HepG2 (cell line): ENCODE data around the gene ADRA2A. TPM values are rescaled to one million over a fixed set of nuclear protein-coding genes. Genes with fewer than 3 reads are reported as not detected.

Source experiments
- ATAC-seq: fragments of 200-7000 bp; cut with Tn5 transposase; 3 replicates; pipeline ENCODE4 v1.9.1; 2020; ENCODE audit warnings: mild to moderate bottlenecking, moderate library complexity
- BruUV-seq: library from RNA; stranded (reverse); fragments of 400-500 nt; replicated peaks from 2 replicates; lab custom pipeline; 2021; lab: Mats Ljungman, UMichigan
- CTCF ChIA-PET: fragments of 300-600 bp; formaldehyde crosslinking; extraction: SDS; loops from one replicate; lab custom pipeline; 2021; ENCODE audit warnings: low total read pairs, inconsistent platforms, low intra/inter-chr PET ratio; lab: Yijun Ruan, JAX
- POLR2A ChIA-PET: fragments of 350-600 bp; sonication (Branson Sonifier 250); formaldehyde crosslinking; loops from one replicate; lab custom pipeline; 2020; ENCODE audit warnings: antibody characterized with exemption, inconsistent platforms; lab: Yijun Ruan, JAX
- DNase-seq: peaks from one replicate; pipeline ENCODE4 v3.0.0-alpha.2; 2015; ENCODE audit warnings: low spot score
- FAIRE-seq: peaks from 3 replicates; lab custom pipeline; 2011; peaks lifted over from hg19 to GRCh38; lab: Jason Lieb, UNC
- H2AFZ ChIP-seq: one replicate; pipeline ENCODE4 v1.6.1; 2011; ENCODE audit warnings: low read length, inconsistent platforms
- H3K27ac ChIP-seq: fragments of 300-600 bp; 3 replicates; pipeline ENCODE4 v1.8.0; 2011; ENCODE audit warnings: mixed run types, mild to moderate bottlenecking, mixed read lengths, low read length, inconsistent platforms; ENCODE audit not compliant: insufficient read depth; ENCODE audit errors: extremely low read length
- H3K27me3 ChIP-seq, 2 experiments: fragments of 200-600 bp in 1 of 2; 2 replicates in 1 of 2; 3 replicates in 1 of 2; pipeline versions ENCODE4 v1.6.0 to v1.8.0; 2011; ENCODE audit warnings: low read length in 2 of 2, mild to moderate bottlenecking in 2 of 2, moderate library complexity in 2 of 2, inconsistent platforms in 1 of 2; ENCODE audit not compliant: insufficient read depth in 2 of 2, control insufficient read depth in 1 of 2
- H3K36me3 ChIP-seq, 2 experiments: fragments of 200-600 bp in 1 of 2; replicated peaks in 1 of 2; 2 replicates in 1 of 2; 3 replicates in 1 of 2; pipeline versions ENCODE4 v1.5.1 to v1.8.0; 2011; ENCODE audit warnings: low read length in 2 of 2, inconsistent platforms in 1 of 2; ENCODE audit not compliant: insufficient read depth in 2 of 2, control insufficient read depth in 1 of 2
- H3K4me1 ChIP-seq: 2 replicates; pipeline ENCODE4 v1.5.1; 2012; ENCODE audit warnings: low read length, inconsistent platforms; ENCODE audit not compliant: insufficient read depth
- H3K4me2 ChIP-seq: 2 replicates; pipeline ENCODE4 v1.6.0; 2011; ENCODE audit warnings: low read depth, low read length, inconsistent platforms
- H3K4me3 ChIP-seq, 3 experiments: fragments of 200-600 bp in 1 of 3; sonication (generic), shearing (Covaris generic) in 1 of 3; replicated peaks in 1 of 3; 2 replicates each; pipeline ENCODE4 v1.5.1; 2011 to 2016; ENCODE audit warnings: low read length in 3 of 3, inconsistent platforms in 2 of 3, low read depth in 2 of 3, mild to moderate bottlenecking in 2 of 3, control low read depth in 1 of 3, mixed read lengths in 1 of 3; ENCODE audit not compliant: insufficient read depth in 1 of 3
- H3K79me2 ChIP-seq: one replicate; pipeline ENCODE4 v1.6.1; 2011; ENCODE audit warnings: low read length, inconsistent platforms; ENCODE audit not compliant: insufficient read depth
- H3K9ac ChIP-seq: 2 replicates; pipeline ENCODE4 v1.6.0; 2011; ENCODE audit warnings: mild to moderate bottlenecking, low read depth, low read length, inconsistent platforms; ENCODE audit not compliant: insufficient read depth
- H3K9me3 ChIP-seq: 2 replicates; pipeline ENCODE4 v1.5.1; 2012; ENCODE audit warnings: mild to moderate bottlenecking, low read length
- H4K20me1 ChIP-seq: 2 replicates; pipeline ENCODE4 v1.6.0; 2011; ENCODE audit warnings: inconsistent platforms, mild to moderate bottlenecking, low read length, moderate library complexity; ENCODE audit not compliant: insufficient read depth
- ATF2 ChIP-seq: sonication (generic); formaldehyde crosslinking; IDR thresholded peaks from 2 replicates; pipeline ENCODE4 v1.4.0; 2020; ENCODE audit warnings: missing genetic modification reagents
- CEBPG ChIP-seq: IDR thresholded peaks from 2 replicates; pipeline ENCODE4 v1.6.1; 2016
- DZIP1 ChIP-seq: sonication (generic); formaldehyde crosslinking; IDR thresholded peaks from 2 replicates; pipeline ENCODE4 v1.5.0; 2020; ENCODE audit warnings: mild to moderate bottlenecking, missing genetic modification reagents
- KLF6 ChIP-seq: IDR thresholded peaks from 2 replicates; pipeline ENCODE4 v1.8.0; 2016; ENCODE audit warnings: missing biosample characterization, missing genetic modification reagents
- LRRFIP1 ChIP-seq: sonication (generic); formaldehyde crosslinking; conservative IDR thresholded peaks from 2 replicates; pipeline ENCODE4 v1.4.0; 2020; ENCODE audit warnings: missing genetic modification reagents
- MIXL1 ChIP-seq: IDR thresholded peaks from 2 replicates; pipeline ENCODE4 v1.6.1; 2016
- PRDM4 ChIP-seq: sonication (generic); formaldehyde crosslinking; IDR thresholded peaks from 2 replicates; pipeline ENCODE4 v1.9.0; 2021; ENCODE audit warnings: missing genetic modification reagents, borderline replicate concordance
- SMAD3 ChIP-seq: sonication (generic); formaldehyde crosslinking; IDR thresholded peaks from 2 replicates; pipeline ENCODE4 v1.4.0; 2020; ENCODE audit warnings: missing genetic modification reagents
- STAT6 ChIP-seq: sonication (generic); formaldehyde crosslinking; IDR thresholded peaks from 2 replicates; pipeline ENCODE4 v1.4.0; 2020; ENCODE audit warnings: missing genetic modification reagents, mild to moderate bottlenecking, borderline replicate concordance
- SYNCRIP ChIP-seq: fragments of 200-400 bp; formaldehyde crosslinking; IDR thresholded peaks from 2 replicates; pipeline ENCODE4 v1.6.1; 2018; ENCODE audit warnings: mild to moderate bottlenecking, low read depth, low read length; ENCODE audit not compliant: insufficient read depth
- ZIK1 ChIP-seq: sonication (generic); formaldehyde crosslinking; IDR thresholded peaks from 2 replicates; pipeline ENCODE4 v1.5.0; 2020; ENCODE audit warnings: mild to moderate bottlenecking, low read depth, missing genetic modification reagents, borderline replicate concordance
- ZNF652 ChIP-seq: IDR thresholded peaks from 2 replicates; pipeline ENCODE4 v1.6.1; 2016; ENCODE audit warnings: low read depth, borderline replicate concordance
- WGBS: methylation state at CpG from one replicate; pipeline ENCODE4 v1.1.6; 2017; ENCODE audit warnings: low lambda C conversion rate; 5-methylcytosine and 5-hydroxymethylcytosine counted together
- in situ Hi-C: cut with HindIII; loops from 2 replicates; pipeline ENCODE4 v1.10.0; 2017; ENCODE audit warnings: low pct_unique_long_range_greater_than_20kb; ENCODE audit not compliant: extremely low pct_ligation_motif_present
- intact Hi-C: fragments of 100-400 bp; cut with micrococcal nuclease; formaldehyde crosslinking; loops from one replicate; pipeline ENCODE4 v1.10.0; 2022; ENCODE audit not compliant: unreplicated experiment
- polyA plus RNA-seq, 8 experiments: library from polyadenylated mRNA; depleted of rRNA in 3 of 8; stranded (reverse) in 7 of 8; unstranded in 1 of 8; fragments of >200 nt; fragmentation: Illumina TruSeq in 4 of 8; extraction: Trizol in 4 of 8; gene quantifications; 2 replicates each; pipeline versions ENCODE4 v1.2.1 to v1.2.3, GENCODE V29; 2011 to 2016; ENCODE audit warnings: low read depth in 4 of 8, missing spikeins in 1 of 8, mixed read lengths in 1 of 8; ENCODE audit not compliant: insufficient read depth in 1 of 8
- total RNA-seq, 5 experiments: library from RNA; depleted of rRNA; stranded (reverse); fragments of >200 nt; fragmentation: Illumina TruSeq; extraction: Trizol; gene quantifications; 2 replicates each; pipeline ENCODE4 v1.2.3, GENCODE V29; 2016; ENCODE audit warnings: low read depth in 1 of 5

ADRA2A gene
- total and polyA plus RNA-seq, 2 of the 13 experiments (the other 11 are each of a cell fraction or from before 2014, with no cell fraction given), result 0.01 TPM; not detected in 1

GRCh38 chr10:111101796-111102195, 25.0 kb downstream of the ADRA2A start:
- no peak for DNase-seq
- Histone ChIP-seq H3K4me2 (no peak overlapping the region), H3K27ac (no peak overlapping the region), H4K20me1 (no peaks in the 10 kb centered on the region), H2AFZ (no peak overlapping the region), H3K27me3 (0 out of 5 replicates have a peak, but pooled peaks cover 0 to 4% of the 10 kb centered on the region in 2 experiments), H3K4me3 (no peak overlapping the region), H3K9ac (no peak overlapping the region), H3K9me3 (no peaks in the 10 kb centered on the region), H3K4me1 (no peaks in the 10 kb centered on the region), H3K36me3 (no peaks in the 10 kb centered on the region), H3K79me2 (no peaks in the 10 kb centered on the region)
- ChIA-PET CTCF (no interaction called here), POLR2A (no interaction called here)
- in situ Hi-C loops (no loop called here), intact Hi-C loops (no loop called here)
- 53% methylated on average over 4 of the region's 4 CpGs for WGBS
- ATAC-seq, result no peak
- FAIRE-seq, result no peak
- BruUV-seq, result no TSS peak
- TF ChIP-seq LRRFIP1 (CRISPR knock-in tag) (no peak), DZIP1 (CRISPR knock-in tag) (no peak), ATF2 (CRISPR knock-in tag) (no peak), MIXL1 (no peak), CEBPG (CRISPR knock-in tag) (no peak), PRDM4 (no peak), ZNF652 (CRISPR knock-in tag) (no peak), ZIK1 (CRISPR knock-in tag) (no peak), SYNCRIP (no peak), SMAD3 (CRISPR knock-in tag) (no peak), STAT6 (CRISPR knock-in tag) (no peak), KLF6 (no peak)
